ENCODE measurements around the gene CLMN.

- no peak for TF ChIP-seq CTCF (IDR thresholded peaks at IDR 0.05)
- no peak for TF ChIP-seq POLR2A (IDR thresholded peaks at IDR 0.05)
These were observed 27.7 kb downstream of the CLMN start for GRCh38 chr14:95291859-95292542.

All from vagina (tissue), 2 donors.